Astrocyte of the cerebellum (primary cell): ENCODE results near the gene PIGR.

ENCODE experiments used
- DNase-seq: peaks from one replicate; pipeline ENCODE4 v3.0.0-alpha.2; 2011; ENCODE audit warnings: low read depth
- H3K4me3 ChIP-seq: 2 replicates; pipeline ENCODE4 v1.5.1; 2011; ENCODE audit warnings: mild to moderate bottlenecking, low read depth, low read length, moderate library complexity
- CTCF ChIP-seq: IDR thresholded peaks from 2 replicates; pipeline ENCODE4 v1.5.1; 2012; ENCODE audit warnings: low read length, low read depth, moderate library complexity, mild to moderate bottlenecking; ENCODE audit errors: missing control alignments
- in situ Hi-C: cut with HindIII; loops from 2 replicates; pipeline ENCODE4 v1.10.0; 2017; ENCODE audit warnings: low sequenced_read_pairs

PIGR gene

DNA sequence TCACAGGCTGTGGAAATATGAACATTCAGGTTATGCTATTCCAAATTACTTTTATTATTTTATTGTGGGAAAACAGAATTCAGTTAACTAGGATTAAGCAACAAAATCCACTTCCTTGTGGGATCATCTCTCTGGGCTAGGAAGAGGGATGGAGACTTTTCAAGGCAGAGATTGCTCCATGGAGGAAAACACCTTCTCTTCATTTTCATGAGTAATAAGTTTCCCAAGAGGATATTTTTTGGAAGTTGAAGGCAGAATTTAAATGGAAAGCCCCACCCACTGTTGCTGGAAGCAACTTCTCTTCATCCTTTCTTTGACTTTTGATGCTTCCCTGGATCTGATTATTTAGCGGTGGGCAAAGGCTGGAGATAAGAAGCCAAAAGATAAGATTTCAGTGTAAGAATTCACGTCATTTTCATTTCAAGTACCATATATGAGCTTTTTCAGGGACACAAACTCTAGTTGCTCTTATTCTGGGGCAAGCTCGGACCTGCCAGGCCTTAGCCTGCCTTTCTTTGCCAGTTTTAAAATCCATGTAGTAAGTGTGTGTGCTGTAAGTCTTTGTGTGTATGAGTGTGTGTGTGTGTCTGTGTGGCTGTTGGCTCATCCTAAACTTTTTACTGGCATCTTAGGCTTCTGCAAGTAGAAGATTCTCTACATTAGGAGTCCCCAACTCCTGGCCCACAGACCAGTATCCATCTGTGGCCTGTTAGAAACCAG is 60.8 kb downstream of the PIGR start:
- in situ Hi-C loops, result no loop called here
- no peak for TF ChIP-seq CTCF
- no peak for DNase-seq
- no peak overlapping the region for H3K4me3 ChIP-seq

DNA sequence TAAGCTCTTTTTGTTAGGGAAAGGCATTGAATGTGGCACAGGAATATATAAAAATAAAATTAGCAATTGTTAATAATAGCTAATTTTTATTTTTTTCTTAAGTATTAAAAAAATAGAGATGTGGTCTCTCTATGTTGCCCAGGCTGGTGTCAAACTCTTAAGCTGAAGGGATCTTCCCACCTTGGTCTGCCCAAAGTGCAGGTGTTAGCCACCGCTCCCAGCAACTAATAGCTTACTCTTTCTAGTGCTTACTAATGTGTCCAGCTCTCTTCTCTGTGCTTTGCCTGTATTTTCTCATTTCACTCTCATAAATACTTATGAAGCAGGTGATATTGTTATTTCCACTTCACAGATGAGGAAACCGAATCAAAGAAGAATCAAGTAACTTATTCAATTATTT is 62.4 kb downstream of the PIGR start:
- H3K4me3 ChIP-seq, result no peak overlapping the region
- in situ Hi-C loops, result no loop called here
- no peak for DNase-seq
- TF ChIP-seq CTCF, result no peak

DNA sequence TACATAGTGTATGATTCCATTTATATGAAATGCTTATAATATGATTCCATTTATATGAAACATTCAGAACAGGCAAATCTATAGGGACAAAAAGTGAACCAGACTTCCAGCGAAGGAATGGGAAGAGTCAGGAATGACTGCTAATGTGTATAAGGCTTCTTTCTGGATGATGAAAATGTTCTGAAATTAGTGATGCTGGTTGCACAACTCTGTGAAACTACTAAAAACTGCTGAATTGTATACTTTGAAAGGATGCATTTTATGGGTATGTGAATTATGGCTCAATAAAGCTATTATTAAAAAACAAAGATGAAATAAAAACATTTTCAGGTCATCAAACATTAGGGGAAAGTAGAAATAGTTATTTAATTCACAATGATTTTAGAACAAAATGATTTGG is 63.1 kb downstream of the PIGR start:
- DNase-seq, result no peak
- no peak for TF ChIP-seq CTCF
- no peak overlapping the region for H3K4me3 ChIP-seq
- in situ Hi-C loops, result no loop called here

DNA sequence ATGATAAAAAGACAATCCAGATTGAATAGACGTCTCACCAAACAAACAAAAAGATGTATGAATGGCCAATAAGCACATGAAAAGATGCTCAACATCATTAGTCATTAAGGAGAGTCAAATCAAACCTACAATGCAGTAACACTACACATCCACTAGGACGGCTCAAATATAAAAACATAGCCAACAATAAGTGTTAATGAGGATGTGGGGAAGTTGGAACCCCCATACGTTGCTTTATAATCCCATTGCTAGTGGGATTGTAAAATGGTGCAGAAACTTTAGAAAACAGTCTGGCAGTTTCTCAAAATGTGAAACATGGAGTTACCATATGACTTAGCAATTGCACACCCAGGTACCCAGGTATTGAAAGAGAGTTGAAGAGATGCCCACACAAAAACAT is 63.7 kb downstream of the PIGR start:
- in situ Hi-C loops, result no loop called here
- no peak for DNase-seq
- no peak for TF ChIP-seq CTCF
- H3K4me3 ChIP-seq, result no peak overlapping the region

DNA sequence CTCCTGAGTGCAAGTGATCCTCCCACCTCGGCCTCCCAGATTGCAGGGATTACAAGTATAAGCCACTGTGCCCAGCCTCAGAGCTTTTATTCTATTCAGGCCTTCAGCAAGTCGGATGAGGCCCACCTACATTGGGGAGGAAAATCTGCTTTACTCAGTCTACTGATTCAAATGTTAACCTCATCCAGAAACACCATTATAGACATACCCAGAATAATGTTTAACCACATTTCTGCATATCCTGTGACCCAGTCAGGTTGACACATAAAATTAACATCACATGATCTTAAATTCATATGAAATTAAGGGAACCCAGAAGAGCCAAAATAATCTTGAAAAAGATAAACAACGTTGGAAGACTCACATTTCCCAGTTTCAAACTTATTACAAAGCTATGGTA is 66.0 kb downstream of the PIGR start:
- in situ Hi-C loops, result no loop called here
- TF ChIP-seq CTCF, result no peak
- no peak for DNase-seq
- no peak overlapping the region for H3K4me3 ChIP-seq
